ENCODE measurements around the gene GRK5.

The GRK5 gene

GRCh38 chr10:119496273-119496672 is 288.9 kb downstream of the GRK5 start:
- no peak for DNase-seq

GRCh38 chr10:119497243-119497642 is 289.9 kb downstream of the GRK5 start:
- DNase-seq: no peak

- no peak for DNase-seq
Observed at GRCh38 chr10:119498889-119499676, 291.7 kb downstream of the GRK5 start.

GRCh38 chr10:119499677-119500002 is 292.3 kb downstream of the GRK5 start:
- DNase-seq: no peak

- no peak for DNase-seq
Observed at GRCh38 chr10:119500123-119500795, 292.9 kb downstream of the GRK5 start.

GRCh38 chr10:119500821-119501220 is 293.4 kb downstream of the GRK5 start:
- DNase-seq: no peak

- no peak for DNase-seq
Observed at GRCh38 chr10:119501690-119502089, 294.3 kb downstream of the GRK5 start.

GRCh38 chr10:119502209-119502608 is 294.8 kb downstream of the GRK5 start:
- DNase-seq: no peak

GRCh38 chr10:119502618-119503155 is 295.3 kb downstream of the GRK5 start:
- no peak for DNase-seq

- no peak for DNase-seq
Observed at GRCh38 chr10:119503821-119504220, 296.4 kb downstream of the GRK5 start.

- DNase-seq: no peak
Observed at GRCh38 chr10:119504651-119505050, 297.3 kb downstream of the GRK5 start.

- DNase-seq: no peak
Observed at GRCh38 chr10:119505131-119505551, 297.8 kb downstream of the GRK5 start.
